MM.1S (cell line): ENCODE measurements around the gene SDHC.

ENCODE experiments used
- DNase-seq: peaks from one replicate; pipeline ENCODE4 v3.0.0-alpha.2; 2015
- H2AFZ ChIP-seq: fragments of 300-600 bp; sonication (generic); 2 replicates; pipeline ENCODE4 v1.6.0; 2016; ENCODE audit warnings: antibody characterized with exemption, low read length
- H3F3A ChIP-seq: fragments of 300-600 bp; sonication (generic); 2 replicates; pipeline ENCODE4 v1.6.1; 2016; ENCODE audit warnings: mild to moderate bottlenecking, antibody characterized with exemption, low read length, moderate library complexity, mixed read lengths; ENCODE audit not compliant: insufficient read depth
- H3K27ac ChIP-seq: fragments of 300-600 bp; sonication (generic); 2 replicates; pipeline ENCODE4 v1.5.1; 2016; ENCODE audit warnings: mild to moderate bottlenecking, low read length
- H3K27me3 ChIP-seq: fragments of 300-600 bp; sonication (generic); replicated peaks from 2 replicates; pipeline ENCODE4 v1.6.0; 2016; ENCODE audit warnings: low read length; ENCODE audit not compliant: insufficient read depth
- H3K36me3 ChIP-seq: fragments of 300-600 bp; sonication (generic); replicated peaks from 2 replicates; pipeline ENCODE4 v1.6.1; 2016; ENCODE audit warnings: mild to moderate bottlenecking, low read length, mixed read lengths; ENCODE audit not compliant: insufficient read depth
- H3K4me1 ChIP-seq: fragments of 300-600 bp; sonication (generic); 2 replicates; pipeline ENCODE4 v1.6.1; 2016; ENCODE audit warnings: low read length, mixed read lengths
- H3K4me2 ChIP-seq: fragments of 300-600 bp; sonication (generic); 2 replicates; pipeline ENCODE4 v1.6.0; 2016; ENCODE audit warnings: low read depth, low read length
- H3K4me3 ChIP-seq: fragments of 300-600 bp; sonication (generic); 2 replicates; pipeline ENCODE4 v1.5.1; 2016; ENCODE audit warnings: low read length, mixed read lengths
- H3K79me2 ChIP-seq: fragments of 300-600 bp; sonication (generic); 2 replicates; pipeline ENCODE4 v1.6.1; 2016; ENCODE audit warnings: mixed run types, low read length, mixed read lengths
- H3K9ac ChIP-seq: fragments of 300-600 bp; sonication (generic); 2 replicates; pipeline ENCODE4 v1.6.1; 2016; ENCODE audit warnings: low read length, mixed read lengths
- H3K9me2 ChIP-seq: fragments of 300-600 bp; sonication (generic); replicated peaks from 2 replicates; pipeline ENCODE4 v1.6.1; 2016; ENCODE audit warnings: mild to moderate bottlenecking, low read length, mixed read lengths; ENCODE audit not compliant: insufficient read depth
- H3K9me3 ChIP-seq: fragments of 300-600 bp; sonication (generic); replicated peaks from 2 replicates; pipeline ENCODE4 v1.6.1; 2016; ENCODE audit warnings: mild to moderate bottlenecking, low read length, mixed read lengths; ENCODE audit not compliant: insufficient read depth
- H4K20me1 ChIP-seq: fragments of 300-600 bp; sonication (generic); 2 replicates; pipeline ENCODE4 v1.6.1; 2016; ENCODE audit warnings: mild to moderate bottlenecking, low read length, moderate library complexity, mixed read lengths; ENCODE audit not compliant: insufficient read depth
- EZH2 ChIP-seq: fragments of 300-600 bp; sonication (generic); optimal IDR thresholded peaks from 2 replicates; pipeline ENCODE3; 2017; ENCODE audit warnings: low read depth, mild to moderate bottlenecking, antibody characterized with exemption, low read length, mixed read lengths
- EZH2phosphoT487 ChIP-seq: fragments of 300-600 bp; sonication (generic); IDR thresholded peaks from 2 replicates; pipeline ENCODE4 v1.6.1; 2018; ENCODE audit warnings: antibody characterized with exemption, low read length
- TF ChIP-seq, protein P1 (sequence below): fragments of 300-600 bp; sonication (generic); IDR thresholded peaks from 2 replicates; pipeline ENCODE4 v1.5.1; 2016; ENCODE audit warnings: antibody characterized with exemption, low read length, mixed read lengths

SDHC gene

DNA sequence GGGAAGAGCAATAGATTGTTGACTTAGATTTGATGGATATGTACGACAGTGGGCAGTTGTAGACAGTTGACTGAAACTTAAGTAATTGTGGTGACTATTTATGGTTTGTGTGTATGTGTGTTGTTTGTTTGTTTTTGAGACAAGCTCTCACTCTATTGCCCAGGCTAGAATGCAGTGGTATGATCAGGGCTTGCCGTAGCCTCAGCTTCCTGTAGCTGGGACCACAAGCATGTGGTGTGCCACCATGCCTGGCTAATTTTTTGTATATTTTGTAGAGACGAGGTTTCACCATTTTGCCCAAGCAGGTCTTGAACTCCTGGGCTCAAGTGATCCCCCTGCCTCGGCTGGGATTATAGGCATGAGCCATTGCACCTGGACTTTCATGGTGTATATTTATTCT, 9.8 kb downstream of the SDHC start:
- TF ChIP-seq EZH2phosphoT487, result no peak
- no peak for TF ChIP-seq EZH2
- TF ChIP-seq, protein P1, sequence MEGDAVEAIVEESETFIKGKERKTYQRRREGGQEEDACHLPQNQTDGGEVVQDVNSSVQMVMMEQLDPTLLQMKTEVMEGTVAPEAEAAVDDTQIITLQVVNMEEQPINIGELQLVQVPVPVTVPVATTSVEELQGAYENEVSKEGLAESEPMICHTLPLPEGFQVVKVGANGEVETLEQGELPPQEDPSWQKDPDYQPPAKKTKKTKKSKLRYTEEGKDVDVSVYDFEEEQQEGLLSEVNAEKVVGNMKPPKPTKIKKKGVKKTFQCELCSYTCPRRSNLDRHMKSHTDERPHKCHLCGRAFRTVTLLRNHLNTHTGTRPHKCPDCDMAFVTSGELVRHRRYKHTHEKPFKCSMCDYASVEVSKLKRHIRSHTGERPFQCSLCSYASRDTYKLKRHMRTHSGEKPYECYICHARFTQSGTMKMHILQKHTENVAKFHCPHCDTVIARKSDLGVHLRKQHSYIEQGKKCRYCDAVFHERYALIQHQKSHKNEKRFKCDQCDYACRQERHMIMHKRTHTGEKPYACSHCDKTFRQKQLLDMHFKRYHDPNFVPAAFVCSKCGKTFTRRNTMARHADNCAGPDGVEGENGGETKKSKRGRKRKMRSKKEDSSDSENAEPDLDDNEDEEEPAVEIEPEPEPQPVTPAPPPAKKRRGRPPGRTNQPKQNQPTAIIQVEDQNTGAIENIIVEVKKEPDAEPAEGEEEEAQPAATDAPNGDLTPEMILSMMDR, result no peak
- Histone ChIP-seq H3K9me2 (no peaks in the 10 kb centered on the region), H3K9me3 (no peaks in the 10 kb centered on the region), H3F3A (no peaks in the 10 kb centered on the region), H3K9ac (no peak overlapping the region), H3K4me2 (no peak overlapping the region), H2AFZ (no peak overlapping the region), H3K4me1 (no peaks in the 10 kb centered on the region), H3K36me3 (peaks cover 8% of the 10 kb centered on the region; the same call in 1 of the 2 replicates), H3K27me3 (no peaks in the 10 kb centered on the region), H3K79me2 (no peaks in the 10 kb centered on the region), H3K27ac (no peak overlapping the region), H4K20me1 (no peaks in the 10 kb centered on the region), H3K4me3 (no peak overlapping the region)
- DNase-seq, result no peak

DNA sequence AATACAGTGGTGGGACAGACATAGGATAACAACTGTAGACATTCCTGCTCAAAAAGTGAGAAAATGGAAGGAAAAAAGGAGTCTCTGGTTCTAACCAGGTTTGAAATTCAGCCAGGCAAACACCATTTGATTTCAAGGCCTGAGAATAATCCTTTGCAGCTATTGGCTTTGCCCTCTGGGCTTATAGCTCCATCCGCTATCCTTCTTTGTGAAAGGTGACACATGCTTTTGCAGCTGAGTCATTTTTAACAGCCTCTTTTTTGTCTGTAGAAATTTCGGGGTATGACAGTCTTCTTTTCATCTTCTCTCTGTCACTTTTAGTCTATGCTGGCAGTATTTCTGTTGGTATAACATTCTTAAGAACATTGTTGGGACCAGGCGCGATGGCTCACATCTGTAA, 16.2 kb downstream of the SDHC start:
- Histone ChIP-seq H3K9me3 (no peaks in the 10 kb centered on the region), H3F3A (no peaks in the 10 kb centered on the region), H3K36me3 (peaks cover 8% of the 10 kb centered on the region), H3K4me1 (no peaks in the 10 kb centered on the region), H3K4me2 (no peak overlapping the region), H3K79me2 (no peaks in the 10 kb centered on the region; the same call in 1 of the 2 replicates), H3K4me3 (no peak overlapping the region), H3K9me2 (no peaks in the 10 kb centered on the region), H3K27me3 (no peaks in the 10 kb centered on the region), H3K9ac (no peak overlapping the region), H2AFZ (no peak overlapping the region), H3K27ac (no peak overlapping the region), H4K20me1 (no peaks in the 10 kb centered on the region)
- DNase-seq, result no peak
- TF ChIP-seq EZH2phosphoT487, result no peak
- TF ChIP-seq, protein P1, result no peak
- no peak for TF ChIP-seq EZH2

DNA sequence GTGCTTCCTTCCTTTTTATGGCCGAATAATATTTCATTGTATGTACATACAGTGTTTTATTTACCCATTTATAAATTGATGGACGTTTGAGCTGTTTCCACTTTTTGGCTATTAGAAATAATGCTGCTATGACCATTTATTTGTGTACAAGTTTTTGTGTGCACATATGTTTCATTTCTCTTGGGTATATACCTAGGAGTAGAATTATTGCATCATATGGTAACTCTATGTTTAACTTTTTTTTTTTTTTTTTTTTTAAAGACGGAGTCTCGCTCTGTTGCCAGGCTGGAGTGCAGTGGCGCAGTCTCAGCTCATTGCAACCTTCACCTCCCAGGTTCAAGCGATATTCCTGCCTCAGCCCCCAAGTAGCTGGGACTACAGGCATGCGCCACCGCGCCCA, 19.0 kb downstream of the SDHC start:
- H3K27me3 ChIP-seq, result no peaks in the 10 kb centered on the region
- no peaks in the 10 kb centered on the region for H3K4me1 ChIP-seq
- H3F3A ChIP-seq, result no peaks in the 10 kb centered on the region
- no peaks in the 10 kb centered on the region; the same call in 1 of the 2 replicates for H3K79me2 ChIP-seq
- no peak overlapping the region for H3K4me2 ChIP-seq
- no peaks in the 10 kb centered on the region for H3K9me3 ChIP-seq
- H4K20me1 ChIP-seq, result no peaks in the 10 kb centered on the region
- peaks cover 8% of the 10 kb centered on the region for H3K36me3 ChIP-seq
- no peak for TF ChIP-seq EZH2phosphoT487
- TF ChIP-seq, protein P1, result no peak
- TF ChIP-seq EZH2, result no peak
- no peak overlapping the region for H3K9ac ChIP-seq
- no peak overlapping the region for H2AFZ ChIP-seq
- no peaks in the 10 kb centered on the region for H3K9me2 ChIP-seq
- no peak overlapping the region for H3K4me3 ChIP-seq
- no peak for DNase-seq
- H3K27ac ChIP-seq, result no peak overlapping the region
